Dedifferentiated amniotic fluid mesenchymal stem cell (primary cell): ENCODE results near the gene TSHZ3.

ENCODE experiments used
- DNase-seq: peaks from one replicate; pipeline ENCODE4 v3.0.0-alpha.2; 2016; ENCODE audit errors: extremely low spot score

Gene TSHZ3

GRCh38 chr19:31226151-31226935 lies 122.9 kb downstream of the TSHZ3 start:
- DNase-seq, result no peak
